C4-2B (cell line): ENCODE data around the gene CUEDC1.

Experiments used
- H3K27ac ChIP-seq: fragments of 450-650 bp; 2 replicates; pipeline ENCODE4 v1.5.1; 2017
- CTCF ChIP-seq: fragments of 450-650 bp; conservative IDR thresholded peaks from 2 replicates; pipeline ENCODE4 v1.5.1; 2017; ENCODE audit warnings: mild to moderate bottlenecking
- ZFX ChIP-seq: fragments of 450-650 bp; IDR thresholded peaks from 2 replicates; pipeline ENCODE4 v1.6.1; 2017

Gene CUEDC1

GRCh38 chr17:57946798-57947358 lies 8.3 kb downstream of the CUEDC1 start:
- H3K27ac ChIP-seq = peak overlapping the region; percentile 34
- TF ChIP-seq ZFX (no peak), CTCF (no peak)

GRCh38 chr17:57945996-57946797 lies 9.0 kb downstream of the CUEDC1 start:
- H3K27ac ChIP-seq = peak overlapping the region; percentile 34
- TF ChIP-seq CTCF (no peak), ZFX (no peak)

- TF ChIP-seq ZFX (no peak), CTCF (no peak)
- H3K27ac ChIP-seq = no peak overlapping the region
Observed at GRCh38 chr17:57944908-57945307, 10.3 kb downstream of the CUEDC1 start.

DNA sequence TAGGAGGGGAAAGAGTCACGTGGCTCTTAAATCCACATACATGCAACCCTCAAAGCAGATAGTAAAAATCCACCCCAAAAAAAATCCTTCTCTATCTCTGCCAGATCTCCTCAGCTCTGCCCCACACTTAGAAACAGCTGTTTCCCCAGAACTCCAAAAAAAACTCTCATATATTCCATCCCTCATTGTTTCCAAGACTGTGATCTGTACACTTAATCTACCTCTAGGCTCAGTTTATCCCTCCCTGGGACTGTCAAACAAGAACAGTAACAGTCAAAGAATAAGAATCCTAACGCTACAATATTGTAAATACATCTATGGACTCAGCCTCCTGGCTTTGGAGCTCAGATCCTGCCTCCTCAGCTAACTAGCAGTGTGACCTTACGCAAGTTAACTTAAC lies 11.6 kb downstream of the CUEDC1 start:
- H3K27ac ChIP-seq = no peak overlapping the region

GRCh38 chr17:57943140-57943539 lies 12.1 kb downstream of the CUEDC1 start:
- H3K27ac ChIP-seq = no peak overlapping the region
- TF ChIP-seq ZFX (no peak), CTCF (no peak)

More for the DNA sequence above, 11.6 kb downstream of the CUEDC1 start:
- TF ChIP-seq ZFX = no peak
- TF ChIP-seq CTCF = no peak

GRCh38 chr17:57941384-57942370 lies 13.5 kb downstream of the CUEDC1 start:
- no peak for TF ChIP-seq ZFX
- TF ChIP-seq CTCF = no peak
- H3K27ac ChIP-seq = no peak overlapping the region
